ENCODE data around the gene NMNAT2.
"Not testable (repeated sequence)": the region's sequence is repeated elsewhere in the genome, so short reads cannot be mapped to it uniquely, and the experiment has no call there.

NMNAT2 gene

DNA sequence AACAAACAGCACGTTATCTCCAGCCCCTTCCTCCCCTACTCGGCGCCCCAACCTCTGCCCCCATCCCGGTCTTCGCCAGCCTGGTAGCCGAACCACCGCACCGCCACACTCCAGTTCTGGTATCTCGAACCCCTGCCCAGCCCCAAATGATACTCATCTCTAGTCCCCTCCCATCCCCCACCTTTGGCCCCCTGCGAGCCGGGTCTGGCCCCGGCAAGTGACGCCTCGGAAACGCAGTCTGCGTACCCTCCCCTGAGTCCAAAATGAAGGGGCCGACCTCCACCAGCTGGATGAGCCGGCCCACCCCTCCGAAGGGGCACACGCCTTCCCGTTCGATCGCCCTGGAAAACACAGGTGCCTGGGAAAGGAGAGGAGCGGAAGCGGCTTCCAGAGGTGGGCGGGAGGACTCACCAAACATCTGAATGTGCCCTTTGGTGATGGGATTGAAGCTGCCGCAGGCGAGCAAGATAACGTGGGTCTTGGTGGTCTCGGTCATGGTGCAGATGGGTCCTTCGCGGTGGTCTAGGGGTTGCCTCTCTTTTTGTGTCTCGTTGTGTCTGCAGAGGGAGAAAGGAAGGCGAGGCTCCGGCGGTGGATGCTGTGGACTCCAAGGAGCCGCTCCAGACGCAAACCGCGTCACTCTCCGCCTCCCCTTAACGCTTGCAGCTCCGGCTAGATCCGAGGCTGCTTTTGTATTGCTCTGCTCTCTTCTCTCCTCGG is at the start of gene NMNAT2:
TSS of gene NMNAT2 (minus strand) at position 609 of the 720 bp plus-strand sequence. CDS start at position 496, 113 bp downstream.
- no peak for DNase-seq

DNA sequence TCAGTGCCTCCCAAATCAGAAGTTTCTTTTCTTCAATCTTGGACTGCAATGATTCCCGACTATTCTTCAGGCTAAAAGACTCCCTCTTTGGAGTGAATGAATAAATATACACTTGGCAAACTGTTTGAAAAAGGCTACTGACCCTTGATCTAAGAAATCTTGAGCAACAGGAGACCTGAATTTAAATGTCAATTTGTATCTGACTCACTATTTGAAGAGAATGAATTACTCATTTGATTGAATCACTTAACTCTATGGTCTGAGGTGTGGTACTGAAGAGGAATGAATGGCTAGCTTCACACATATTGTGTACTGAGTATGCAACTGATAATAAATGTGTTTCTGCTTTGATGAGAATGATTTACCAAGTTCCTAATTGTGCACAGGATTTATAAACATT is 49.5 kb upstream of the NMNAT2 start:
- no peak for DNase-seq

DNA sequence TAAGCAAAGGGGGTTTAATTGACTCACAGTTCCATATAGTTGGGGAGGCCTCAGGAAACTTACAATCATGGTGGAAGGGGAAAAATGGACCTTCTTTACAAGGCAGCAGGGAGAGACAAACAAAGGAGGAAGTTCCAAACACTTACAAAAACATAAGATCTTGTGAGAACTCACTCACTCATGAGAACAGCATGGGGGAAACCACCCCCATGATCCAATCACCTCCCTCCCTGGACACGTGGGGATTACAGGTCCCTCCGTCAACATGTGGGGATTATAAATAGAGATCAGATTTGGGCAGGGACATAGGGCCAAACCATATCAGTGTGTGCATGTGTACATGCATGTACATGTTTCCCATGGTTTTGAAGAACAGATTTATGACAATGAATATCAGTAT is 48.6 kb upstream of the NMNAT2 start:
- DNase-seq = no peak

DNA sequence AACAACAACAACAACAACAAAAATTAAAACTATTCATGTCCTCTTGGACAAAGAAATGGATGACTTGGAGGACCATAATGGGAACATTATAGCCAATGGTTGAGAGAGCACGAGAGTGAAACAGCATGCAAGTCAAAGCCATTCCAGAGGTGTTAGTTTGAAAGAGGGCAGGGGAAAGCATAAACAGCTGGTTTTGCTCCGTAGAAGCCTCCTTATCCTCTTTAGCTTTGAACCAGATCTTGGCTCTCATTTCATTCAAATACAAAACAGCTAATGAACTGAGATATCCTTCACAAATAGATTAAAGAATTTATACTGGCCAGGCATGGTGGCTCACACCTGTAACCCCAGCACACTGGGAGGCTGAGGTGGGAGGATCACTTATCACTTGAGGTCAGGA is 45.4 kb upstream of the NMNAT2 start:
- DNase-seq = no peak

DNA sequence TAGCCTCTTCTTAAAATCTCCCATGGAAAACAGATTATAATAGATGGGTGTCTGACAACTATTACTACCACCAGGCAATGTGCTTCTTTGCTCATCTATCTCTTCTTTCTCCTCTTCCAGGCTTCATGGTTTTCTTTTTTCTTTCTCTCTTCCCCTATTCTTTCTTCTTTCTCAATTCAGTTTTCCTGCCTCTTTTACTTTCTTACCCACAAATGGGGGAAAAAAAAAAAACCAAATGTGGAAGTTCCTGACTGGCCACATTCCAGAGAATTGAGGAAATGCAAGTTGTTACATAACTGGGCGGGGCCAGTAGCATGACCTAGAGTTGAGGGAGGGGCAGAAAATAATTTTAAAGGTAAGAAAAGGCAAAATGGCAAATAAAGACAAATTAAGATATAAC is 43.2 kb upstream of the NMNAT2 start:
- no peak for DNase-seq

DNA sequence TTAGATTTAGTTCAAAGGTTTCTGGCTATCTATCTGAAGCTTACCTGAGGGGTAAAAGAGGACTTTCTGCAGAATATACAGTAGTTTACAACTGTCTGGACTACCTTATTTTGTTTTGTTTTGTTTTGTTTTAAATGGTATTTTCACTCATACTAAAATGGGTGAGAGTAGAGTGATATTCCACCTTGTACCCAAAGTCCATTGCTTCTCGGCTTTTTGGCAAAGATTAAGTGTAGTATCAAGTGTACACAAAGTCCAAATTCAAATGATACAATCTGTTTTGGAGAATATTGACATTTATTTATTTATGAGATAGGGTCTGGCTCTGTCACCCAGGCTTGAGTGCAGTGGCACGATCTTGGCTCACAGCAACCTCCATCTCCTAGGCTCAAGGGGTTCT is 42.4 kb upstream of the NMNAT2 start:
- no peak for DNase-seq

DNA sequence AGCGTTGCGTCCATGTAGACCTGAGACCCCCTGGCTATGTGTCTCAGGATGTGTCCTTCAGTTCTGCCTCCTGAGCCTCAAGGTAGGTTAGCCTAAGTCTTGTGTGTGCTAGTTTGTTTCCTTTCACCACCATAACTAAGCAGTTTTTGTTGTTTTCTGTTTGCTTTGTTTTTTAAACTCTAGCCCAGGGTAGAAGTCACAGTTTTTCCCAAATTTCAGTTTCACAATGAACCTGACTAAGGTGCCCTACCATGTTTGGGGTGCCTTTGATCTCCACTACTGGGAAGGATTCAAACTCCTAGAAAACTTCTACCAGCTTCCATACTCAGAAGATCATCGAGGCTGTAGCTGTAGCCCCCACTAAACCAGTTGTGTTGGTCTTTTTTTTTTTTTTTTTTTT is 39.3 kb upstream of the NMNAT2 start:
- no peak for DNase-seq

DNA sequence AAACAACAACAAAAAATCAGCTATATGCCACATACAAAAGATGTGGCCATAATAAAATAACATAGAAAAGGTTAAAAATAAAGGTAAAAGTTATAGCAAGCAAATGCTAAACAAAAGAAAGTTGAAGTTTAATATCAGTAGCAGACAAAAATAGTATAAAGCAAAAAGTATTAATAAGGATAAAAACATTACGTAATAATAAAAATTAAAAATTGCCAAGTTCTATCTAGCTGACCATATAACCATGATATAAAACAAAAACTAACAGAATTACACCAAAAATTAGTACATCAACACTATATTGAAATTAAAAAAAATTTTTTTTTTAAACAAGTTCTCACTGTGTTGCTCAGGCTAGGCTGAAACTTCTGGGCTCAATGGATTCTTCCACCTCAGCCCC is 38.6 kb upstream of the NMNAT2 start:
- no peak for DNase-seq

DNA sequence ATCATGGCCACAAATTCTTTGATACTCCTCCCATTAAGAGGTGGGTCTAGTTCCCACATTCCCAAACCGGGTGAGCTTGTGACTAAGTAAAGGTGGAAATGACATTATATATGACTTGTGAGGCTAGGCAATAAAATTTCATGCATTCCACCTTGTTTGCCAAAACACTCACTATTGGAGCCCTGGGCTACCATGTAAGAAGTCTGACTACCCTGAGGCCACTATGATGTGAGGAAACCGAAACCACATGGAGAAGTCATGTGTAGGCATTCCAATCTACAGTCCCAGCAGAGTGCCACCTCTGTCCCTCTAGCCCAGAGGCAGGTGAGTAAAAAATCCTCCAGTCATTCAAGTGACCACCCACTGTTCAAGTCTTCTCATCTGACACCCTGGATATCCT is 36.2 kb upstream of the NMNAT2 start:
- DNase-seq = no peak

DNA sequence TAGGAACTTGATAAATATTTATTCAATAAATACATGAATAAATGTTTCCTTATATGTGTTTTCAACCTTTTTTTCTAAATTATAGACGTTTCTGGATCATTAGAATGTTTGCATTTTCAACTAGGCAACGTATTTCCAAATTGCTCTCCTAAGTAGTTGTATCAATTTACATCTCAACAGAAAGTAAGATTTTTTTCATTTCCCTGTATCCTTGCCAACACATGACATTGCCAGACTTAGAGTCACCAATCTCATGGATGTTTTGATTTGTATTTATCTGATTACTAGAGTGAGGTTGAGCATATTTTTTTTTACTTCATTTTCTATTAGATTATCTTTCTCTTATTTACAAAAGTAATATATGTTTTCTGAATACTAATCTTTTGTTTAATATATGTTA is 31.9 kb upstream of the NMNAT2 start:
- no peak for DNase-seq

DNA sequence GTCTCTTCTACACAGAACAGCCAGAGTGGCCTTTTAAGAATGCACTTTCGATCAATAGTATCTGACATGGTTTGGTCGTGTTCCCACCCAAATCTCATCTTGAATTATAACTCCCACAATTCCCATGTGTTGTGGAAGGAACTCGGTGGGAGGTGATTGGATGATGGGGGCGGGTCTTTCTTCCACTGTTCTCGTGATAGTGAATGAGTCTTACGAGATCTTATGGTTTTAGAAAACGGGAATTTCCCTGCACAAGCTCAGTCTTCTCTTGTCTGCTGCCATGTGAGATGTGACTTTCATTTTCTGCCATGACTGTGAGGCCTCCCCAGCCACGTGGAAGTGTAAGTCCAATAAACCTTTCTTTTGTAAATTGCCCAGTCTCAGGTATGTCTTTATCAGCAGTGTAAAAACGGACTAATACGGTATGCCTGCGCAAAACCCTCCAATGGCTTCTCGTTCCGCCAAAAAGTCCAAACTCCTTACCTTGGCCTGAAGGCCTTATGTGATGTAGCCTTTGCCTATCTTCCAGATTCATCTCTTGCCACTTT is 31.1 kb upstream of the NMNAT2 start:
- DNase-seq = no peak

DNA sequence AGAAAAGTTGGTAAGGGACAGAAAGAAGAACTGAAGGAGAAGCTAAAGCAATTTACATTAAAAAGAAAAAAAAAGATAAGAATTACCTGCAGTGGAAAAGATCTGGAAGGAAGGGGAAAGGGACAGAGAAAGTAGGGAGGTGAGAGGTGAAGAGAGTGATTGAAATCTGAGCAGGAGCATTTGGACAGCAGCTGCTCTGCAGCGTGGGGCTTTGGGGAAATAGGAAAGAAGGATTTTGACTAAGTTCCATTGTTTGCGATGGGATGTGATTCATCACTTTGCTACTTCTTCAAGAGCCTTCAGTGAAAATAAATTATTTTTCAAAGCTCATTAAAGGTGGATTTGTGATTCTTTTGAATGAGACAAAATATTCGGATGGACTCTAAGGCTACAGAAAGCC is 26.1 kb upstream of the NMNAT2 start:
- no peak for DNase-seq

DNA sequence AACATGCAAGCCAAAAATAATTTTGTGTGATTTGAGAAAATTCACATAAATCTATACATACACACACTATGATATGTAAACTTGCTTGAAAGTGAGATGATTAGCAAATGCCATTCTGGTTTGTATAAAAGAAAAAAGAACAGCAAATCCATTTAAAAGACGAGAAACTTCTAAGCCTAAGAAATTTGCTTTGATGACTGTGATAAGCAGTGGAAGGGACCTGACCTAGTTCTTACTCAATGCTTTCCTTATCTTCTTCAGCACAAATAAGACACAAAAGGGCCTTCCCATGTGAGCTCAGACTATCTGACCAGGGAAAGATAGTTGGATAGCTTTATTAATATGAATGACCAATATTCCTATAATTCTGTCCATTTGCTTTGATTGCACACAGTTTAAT is 25.3 kb upstream of the NMNAT2 start:
- DNase-seq = no peak

DNA sequence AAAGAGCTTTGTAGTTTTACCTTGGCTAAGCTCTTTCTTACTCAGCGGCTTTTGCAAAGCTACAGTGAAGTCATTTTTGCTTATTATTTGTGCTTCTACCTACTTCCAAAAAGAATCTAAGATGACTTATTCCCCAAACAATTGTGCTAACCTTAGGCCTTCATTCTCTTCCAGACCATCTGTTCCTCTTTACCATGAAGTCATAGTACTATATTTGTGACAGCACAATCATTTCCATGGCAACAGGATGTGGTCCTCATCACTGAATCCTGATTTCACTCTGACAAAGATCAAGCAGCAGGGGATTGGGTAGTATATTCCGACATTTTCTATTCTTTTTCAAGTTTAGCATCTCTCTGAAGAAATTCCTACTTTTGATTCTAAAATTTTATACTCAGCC is 24.8 kb upstream of the NMNAT2 start:
- DNase-seq = no peak

DNA sequence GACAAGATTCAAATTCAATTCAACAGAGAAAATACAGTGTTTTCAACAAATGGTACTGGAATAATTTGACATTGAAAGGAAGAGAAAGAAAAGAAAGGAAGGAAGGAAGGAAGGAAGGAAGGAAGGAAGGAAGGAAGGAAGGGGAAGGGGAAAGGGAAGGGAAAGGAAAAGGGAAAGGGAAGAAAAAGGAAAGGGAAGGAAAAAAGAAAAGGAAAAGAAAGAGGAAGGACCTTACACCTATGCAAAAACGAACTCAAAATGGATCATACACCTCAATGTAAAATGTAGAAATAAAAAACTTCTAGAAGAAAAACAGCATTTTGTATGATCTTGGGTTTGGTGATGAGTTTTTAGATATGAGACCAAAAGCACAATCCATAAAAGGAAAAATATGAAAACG is 19.9 kb upstream of the NMNAT2 start:
- no peak for DNase-seq

DNA sequence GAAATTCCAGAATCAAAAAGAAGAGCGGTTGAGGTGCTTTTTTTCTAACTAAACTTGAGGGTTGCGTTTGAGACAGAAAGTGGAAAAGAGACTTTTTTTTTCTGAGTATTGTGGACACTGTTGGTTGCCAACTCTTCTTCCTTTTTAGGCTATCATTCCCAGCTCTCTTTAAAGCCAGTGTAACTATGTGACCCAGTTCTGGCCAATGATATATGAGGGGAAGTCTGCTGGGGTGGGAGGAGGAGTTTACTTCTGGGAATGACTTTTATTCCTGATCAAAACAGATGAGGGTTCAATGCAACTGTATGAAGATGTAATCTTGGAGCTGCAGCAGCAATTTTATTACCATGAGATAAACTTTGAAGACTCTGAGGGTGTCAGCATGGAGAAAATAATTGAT is 17.3 kb upstream of the NMNAT2 start:
- no peak for DNase-seq

DNA sequence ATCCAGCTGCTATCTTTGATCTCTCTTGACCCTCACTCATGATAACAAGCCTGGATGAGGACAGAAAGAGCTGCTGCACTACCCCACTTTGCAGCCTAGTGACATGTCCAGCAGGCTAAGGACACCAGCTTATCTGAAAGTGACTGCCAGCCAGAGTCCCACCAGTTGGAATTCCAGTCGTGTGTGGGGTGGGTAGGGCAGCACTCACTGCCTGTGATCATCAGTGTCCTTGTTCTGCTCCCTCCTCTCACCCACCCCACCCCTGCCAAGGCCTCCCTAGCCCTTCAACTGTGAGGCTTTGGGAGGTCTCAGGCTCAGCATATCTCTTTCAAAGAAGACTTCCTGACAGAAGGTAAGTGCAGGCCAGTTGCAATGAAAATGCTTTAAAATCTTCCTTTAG is 15.5 kb upstream of the NMNAT2 start:
- no peak for DNase-seq

DNA sequence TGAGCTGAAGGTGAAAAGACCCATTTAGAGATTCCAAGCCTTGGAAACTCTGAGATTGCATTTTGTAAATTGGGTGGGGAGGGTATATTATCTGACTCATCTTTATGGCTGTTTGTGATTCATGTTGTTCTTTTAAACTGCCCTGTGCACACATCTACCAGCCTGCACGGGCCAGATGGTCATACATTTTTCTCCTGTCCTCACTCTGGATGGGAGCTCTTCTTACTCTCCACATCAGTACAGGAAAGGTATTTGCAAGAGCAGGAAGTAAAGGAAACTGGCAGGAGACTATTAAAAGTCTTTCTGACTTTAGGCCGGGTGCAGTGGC is 14.3 kb upstream of the NMNAT2 start:
- no peak for DNase-seq

DNA sequence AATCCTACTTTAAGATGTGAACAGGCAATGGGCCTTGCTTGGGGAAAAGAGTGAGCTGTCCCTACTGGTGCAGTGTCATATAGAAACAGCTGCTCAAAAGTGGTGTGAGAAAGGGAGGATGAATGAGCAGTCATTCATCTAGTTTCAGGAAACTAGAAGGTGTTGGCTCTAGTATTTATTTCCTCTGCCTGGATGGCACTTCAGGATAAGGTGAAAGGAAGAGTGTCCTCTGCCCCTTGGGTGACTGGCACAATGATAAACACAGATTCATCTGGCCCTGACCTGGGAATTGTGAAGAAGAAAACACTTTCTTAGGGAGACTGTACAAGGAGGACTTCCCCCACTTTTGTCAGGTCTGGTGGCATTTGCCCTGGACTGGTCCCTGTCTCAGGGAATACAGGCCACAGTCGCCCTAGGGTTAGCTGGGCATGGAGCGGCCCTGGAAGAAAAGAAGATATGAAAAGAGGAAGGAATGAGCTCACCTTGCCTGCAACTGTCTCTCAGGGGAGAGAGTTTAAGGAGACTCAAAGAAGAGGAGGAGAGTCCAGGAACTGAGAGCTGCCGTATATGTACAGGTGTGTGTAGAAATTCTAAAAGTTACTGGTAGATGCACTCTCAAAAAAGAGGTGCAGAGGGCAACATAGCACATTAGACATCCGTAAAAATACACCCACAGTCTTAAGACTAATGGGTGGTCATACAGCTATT is 13.8 kb upstream of the NMNAT2 start:
- DNase-seq = no peak

DNA sequence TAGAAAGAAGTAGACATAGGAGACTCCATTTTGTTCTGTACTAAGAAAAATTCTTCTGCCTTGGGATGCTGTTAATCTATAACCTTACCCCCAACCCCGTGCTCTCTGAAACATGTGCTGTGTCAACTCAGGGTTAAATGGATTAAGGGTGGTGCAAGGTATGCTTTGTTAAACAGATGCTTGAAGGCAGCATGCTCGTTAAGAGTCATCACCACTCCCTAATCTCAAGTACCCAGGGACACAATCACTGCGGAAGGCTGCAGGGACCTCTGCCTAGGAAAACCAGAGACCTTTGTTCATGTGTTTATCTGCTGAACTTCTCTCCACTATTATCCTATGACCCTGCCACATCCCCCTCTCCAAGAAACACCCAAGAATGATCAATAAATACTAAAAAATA is 9.4 kb upstream of the NMNAT2 start:
- not testable (repeated sequence) for DNase-seq

DNA sequence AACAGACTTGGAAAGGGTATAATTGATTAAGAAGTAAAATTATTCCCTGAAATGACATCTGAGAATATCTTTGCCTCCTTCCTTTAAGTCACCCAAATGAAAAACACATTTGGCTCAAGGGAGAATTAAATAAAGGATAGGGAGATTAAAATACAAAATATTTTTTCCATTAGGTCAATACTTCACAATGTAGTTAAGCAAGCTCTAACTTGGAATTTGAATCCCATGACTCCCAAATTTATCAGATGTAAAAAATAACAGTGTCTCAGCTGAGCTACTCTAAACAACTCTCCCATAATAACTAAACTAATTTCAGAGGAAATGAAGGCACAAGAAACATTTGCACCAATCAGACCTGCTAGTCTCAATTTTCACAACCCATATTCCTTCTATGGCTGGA is 6.5 kb upstream of the NMNAT2 start:
- no peak for DNase-seq

DNA sequence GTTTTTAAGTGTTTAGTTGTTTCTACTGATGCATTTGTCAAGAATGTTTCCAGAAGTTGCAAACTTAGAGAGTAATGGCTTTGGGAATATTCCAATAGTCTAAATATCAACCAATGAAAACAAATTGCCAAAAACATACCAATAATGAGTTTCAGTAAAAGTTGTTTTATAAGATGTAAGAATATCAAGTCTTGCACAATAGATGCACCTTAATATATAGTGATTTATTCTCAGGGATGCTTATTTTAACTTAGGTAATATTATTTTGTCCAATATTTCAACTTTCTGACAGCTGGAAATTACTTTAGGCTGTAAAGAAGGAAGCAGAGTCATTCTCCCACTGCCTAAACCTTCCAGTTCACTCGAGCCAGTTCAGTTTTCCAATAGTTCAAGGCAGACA is 5.4 kb upstream of the NMNAT2 start:
- no peak for DNase-seq

DNA sequence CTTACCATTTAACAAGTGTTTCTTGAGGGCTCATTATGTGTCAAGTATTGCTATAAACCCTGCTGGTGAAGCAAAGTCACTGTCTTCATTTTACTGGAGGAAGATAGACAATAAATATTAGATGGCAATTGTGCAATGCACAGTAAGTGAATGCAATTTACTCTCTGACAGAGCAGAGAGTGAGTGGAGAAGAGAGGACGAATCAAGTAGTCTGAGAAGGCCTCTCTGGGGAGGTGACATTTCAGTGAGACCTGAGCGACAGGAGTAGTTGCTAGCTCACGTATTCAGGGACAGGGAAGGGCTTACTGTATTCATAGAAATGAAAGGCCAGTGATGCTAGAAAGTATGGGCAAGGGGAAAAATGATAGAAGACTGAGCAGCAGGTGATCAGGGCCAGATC is 1.2 kb upstream of the NMNAT2 start:
- DNase-seq = no peak

DNA sequence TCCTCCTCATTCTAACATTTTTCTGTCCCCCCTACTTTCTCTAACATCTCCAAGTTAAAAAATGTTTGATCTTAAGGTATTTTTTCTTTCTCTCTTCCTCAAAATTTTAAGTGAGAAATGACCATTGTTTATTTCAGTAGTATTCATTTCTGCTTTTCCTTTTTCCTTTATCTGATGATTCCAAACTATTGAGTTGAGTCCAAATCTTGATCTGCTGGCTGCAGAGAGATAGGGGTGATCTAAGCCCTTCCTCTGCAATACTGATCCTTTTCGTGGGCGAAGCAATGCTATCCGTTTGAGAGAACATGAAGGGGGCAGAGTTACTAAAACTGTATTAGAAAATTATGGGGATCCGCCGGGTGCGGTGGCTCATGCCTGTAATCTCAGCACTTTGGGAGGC is 516 bp upstream of the NMNAT2 start:
- no peak for DNase-seq

Measured in T1000 (cell line).